Measurements from ENCODE around the gene PLEKHG3. TPM values are rescaled to one million over a fixed set of nuclear protein-coding genes. Genes with fewer than 3 reads are reported as not detected.

PLEKHG3 gene
- total and polyA plus RNA-seq, 2 experiments from 2014 or later: 23.0 to 83.1 TPM

GRCh38 chr14:64764641-64765520 lies 60.7 kb downstream of the PLEKHG3 start (continued):
- no peak for TF ChIP-seq ZNF462 (CRISPR knock-in tag; IDR thresholded peaks at IDR 0.05)
- TF ChIP-seq ZNF331 (CRISPR knock-in tag; IDR thresholded peaks at IDR 0.05; ENCODE audit: low read depth): no peak
- no peak for TF ChIP-seq EZH2 (IDR thresholded peaks at IDR 0.05; ENCODE audit: low read depth, unreplicated experiment)
- TF ChIP-seq ETS1 (IDR thresholded peaks at IDR 0.05): no peak
- no peak for TF ChIP-seq JUNB (IDR thresholded peaks at IDR 0.05; ENCODE audit: unreplicated experiment)

- H4K20me1 ChIP-seq (replicated peaks; ENCODE audit: insufficient read depth): no peaks in the 10 kb centered on the region
- H3K27ac Mint-ChIP-seq: no peak overlapping the region
- H3K9me2 ChIP-seq (ENCODE audit: insufficient read depth): no peaks in the 10 kb centered on the region
- H3K79me2 ChIP-seq (replicated peaks; ENCODE audit: insufficient read depth): no peaks in the 10 kb centered on the region
- H3K27me3 Mint-ChIP-seq (ENCODE audit: insufficient read depth, low read depth, poor library complexity): peaks cover 6% of the 10 kb centered on the region
- no peak overlapping the region for H3K4me2 ChIP-seq
- H3K4me1 ChIP-seq (ENCODE audit: insufficient read depth): peaks cover 28% of the 10 kb centered on the region; the same call in 1 of the 2 replicates
- peaks cover 10% of the 10 kb centered on the region; the same call in 1 of the 2 replicates for H3F3A ChIP-seq (replicated peaks; ENCODE audit: low read depth)
- no peak overlapping the region for H3K4me3 ChIP-seq
- H2AFZ ChIP-seq: no peak overlapping the region
- DNase-seq (ENCODE audit: low spot score) (no peak), ATAC-seq (no peak)
- no peak overlapping the region for H3K27ac ChIP-seq (ENCODE audit: low read depth)
- H3K27me3 ChIP-seq (ENCODE audit: insufficient read depth): no peaks in the 10 kb centered on the region
- no peaks in the 10 kb centered on the region for H3K36me3 ChIP-seq (ENCODE audit: insufficient read depth)
- no peaks in the 10 kb centered on the region for H3K9me3 Mint-ChIP-seq
- H3K4me3 Mint-ChIP-seq: no peak overlapping the region
- H3K36me3 Mint-ChIP-seq (ENCODE audit: low read depth): no peaks in the 10 kb centered on the region
- peaks cover 63% of the 10 kb centered on the region for H3K4me1 Mint-ChIP-seq
- TF ChIP-seq EZH2phosphoT487 (IDR thresholded peaks at IDR 0.05; ENCODE audit: unreplicated experiment): no peak
- TF ChIP-seq ZNF331 (CRISPR knock-in tag; IDR thresholded peaks at IDR 0.05; ENCODE audit: low read depth): no peak
- no peak for TF ChIP-seq NANOG (IDR thresholded peaks at IDR 0.05; ENCODE audit: borderline replicate concordance)
- no peak for TF ChIP-seq CREB1 (CRISPR knock-in tag; IDR thresholded peaks at IDR 0.05; ENCODE audit: low read depth)
- TF ChIP-seq STAT1 (IDR thresholded peaks at IDR 0.05; ENCODE audit: unreplicated experiment): no peak
- no peak for TF ChIP-seq REST (IDR thresholded peaks at IDR 0.05; ENCODE audit: unreplicated experiment)
Observed at GRCh38 chr14:64765740-64766302, 61.6 kb downstream of the PLEKHG3 start.
